K562 (cell line): Measurements from ENCODE around the gene SHISA9. TPM values are rescaled to one million over a fixed set of nuclear protein-coding genes. Genes with fewer than 3 reads are reported as not detected.

Experiments used
- ATAC-seq: fragments of 200-7000 bp; cut with Tn5 transposase; 3 replicates; pipeline ENCODE4 v1.9.1; 2020; ENCODE audit warnings: moderate library complexity
- BruUV-seq: library from RNA; stranded (reverse); fragments of 400-500 nt; replicated peaks from 2 replicates; lab custom pipeline; 2021; lab: Mats Ljungman, UMichigan
- CTCF ChIA-PET: fragments of 300-600 bp; formaldehyde crosslinking; extraction: SDS; loops from one replicate; lab custom pipeline; 2021; ENCODE audit warnings: low intra/inter-chr PET ratio; lab: Yijun Ruan, JAX
- POLR2A ChIA-PET: fragments of 300-600, 350-650 bp; sonication (Branson Sonifier 250); formaldehyde crosslinking; extraction: SDS; loops from one replicate; lab custom pipeline; 2021; ENCODE audit warnings: antibody characterized with exemption, inconsistent platforms; lab: Yijun Ruan, JAX
- DNase-seq, 4 experiments: peaks; one replicate each; pipeline versions ENCODE4 v3.0.0 to v3.0.0-alpha.2; 2011 to 2018; ENCODE audit warnings: low spot score in 3 of 4, mixed read lengths in 3 of 4; ENCODE audit errors: extremely low read depth in 1 of 4
- FAIRE-seq: peaks from 2 replicates; lab custom pipeline; 2011; peaks lifted over from hg19 to GRCh38; lab: Jason Lieb, UNC
- H2AFZ ChIP-seq: 2 replicates; pipeline ENCODE4 v1.6.0; 2011; ENCODE audit warnings: low read depth, low read length, control low read depth, inconsistent platforms
- H3K27ac ChIP-seq: fragments of 200-600 bp; 3 replicates; pipeline ENCODE4 v1.8.0; 2011; ENCODE audit warnings: low read depth, mild to moderate bottlenecking, control low read depth, inconsistent platforms, low read length, moderate library complexity, mixed read lengths; ENCODE audit errors: extremely low read depth
- H3K27me3 ChIP-seq, 2 experiments: fragments of 300-600 bp in 1 of 2; 2 replicates in 1 of 2; 3 replicates in 1 of 2; pipeline versions ENCODE4 v1.6.0 to v1.8.0; 2011; ENCODE audit warnings: inconsistent platforms in 2 of 2, low read length in 2 of 2, mild to moderate bottlenecking in 1 of 2, mixed read lengths in 1 of 2, moderate library complexity in 1 of 2; ENCODE audit not compliant: control insufficient read depth in 2 of 2, insufficient read depth in 2 of 2
- H3K36me3 ChIP-seq: fragments of 300-600 bp; 3 replicates; pipeline ENCODE4 v1.8.0; 2011; ENCODE audit warnings: mild to moderate bottlenecking, low read length, inconsistent platforms; ENCODE audit not compliant: control insufficient read depth, insufficient read depth
- H3K4me1 ChIP-seq, 2 experiments: fragments of 200-600 bp in 1 of 2; replicated peaks in 1 of 2; 2 replicates in 1 of 2; 3 replicates in 1 of 2; pipeline versions ENCODE4 v1.5.1 to v1.8.0; 2011; ENCODE audit warnings: inconsistent platforms in 2 of 2, low read length in 2 of 2, mild to moderate bottlenecking in 1 of 2, mixed read lengths in 1 of 2, moderate library complexity in 1 of 2; ENCODE audit not compliant: control insufficient read depth in 2 of 2, insufficient read depth in 2 of 2
- H3K4me2 ChIP-seq: 2 replicates; pipeline ENCODE4 v1.6.1; 2011; ENCODE audit warnings: low read length, control low read depth, inconsistent platforms, mixed read lengths; ENCODE audit not compliant: insufficient read depth
- H3K4me3 ChIP-seq: fragments of 200-600 bp; sonication (generic), shearing (Covaris generic); 2 replicates; pipeline ENCODE4 v1.5.1; 2016; ENCODE audit warnings: control low read depth, inconsistent platforms
- H3K79me2 ChIP-seq: fragments of 200-600 bp; 3 replicates; pipeline ENCODE4 v1.8.0; 2011; ENCODE audit warnings: low read length, inconsistent platforms; ENCODE audit not compliant: control insufficient read depth, insufficient read depth
- H3K9ac ChIP-seq, 2 experiments: 2 replicates each; pipeline versions ENCODE4 v1.6.0 to v1.6.1; 2011; ENCODE audit warnings: low read depth in 2 of 2, low read length in 2 of 2, control low read depth in 1 of 2, inconsistent platforms in 1 of 2, mild to moderate bottlenecking in 1 of 2, mixed read lengths in 1 of 2; ENCODE audit not compliant: insufficient read depth in 1 of 2
- H3K9me1 ChIP-seq: one replicate; pipeline ENCODE4 v1.6.0; 2011; ENCODE audit warnings: inconsistent platforms, mild to moderate bottlenecking, low read length, moderate library complexity; ENCODE audit not compliant: control insufficient read depth, insufficient read depth
- H3K9me3 ChIP-seq: replicated peaks from 2 replicates; pipeline ENCODE4 v1.5.1; 2011; ENCODE audit warnings: low read depth, low read length, inconsistent platforms; ENCODE audit not compliant: control insufficient read depth, insufficient read depth
- H4K20me1 ChIP-seq: replicated peaks from 2 replicates; pipeline ENCODE4 v1.6.1; 2011; ENCODE audit warnings: low read length, inconsistent platforms, mixed read lengths; ENCODE audit not compliant: control insufficient read depth, insufficient read depth
- CHD2 ChIP-seq: IDR thresholded peaks from 2 replicates; pipeline ENCODE4 v1.6.1; 2011; ENCODE audit warnings: low read depth, low read length
- MCM7 ChIP-seq, 2 experiments: fragments of 450-650 bp; IDR thresholded peaks; 2 replicates each; pipeline ENCODE4 v1.6.1; 2016 to 2018
- POLR2H ChIP-seq: IDR thresholded peaks from 2 replicates; pipeline ENCODE4 v1.6.1; 2016; ENCODE audit warnings: missing genetic modification characterization, low read depth, mild to moderate bottlenecking, control low read depth, missing compliant biosample characterization, moderate library complexity
- RBM22 ChIP-seq: fragments of 200-400 bp; formaldehyde crosslinking; IDR thresholded peaks from 2 replicates; pipeline ENCODE4 v1.6.1; 2018; ENCODE audit warnings: low read length, low read depth; ENCODE audit not compliant: poor library complexity, severe bottlenecking
- RHOXF2B ChIP-seq: fragments of 250-450 bp; sonication (Bioruptor Pico); conservative IDR thresholded peaks from 2 replicates; pipeline ENCODE4 v1.5.1; 2021
- YBX1 ChIP-seq: fragments of 450-650 bp; IDR thresholded peaks from 2 replicates; pipeline ENCODE4 v1.7.1; 2016; ENCODE audit warnings: mild to moderate bottlenecking
- ZNF57 ChIP-seq: fragments of 450-650 bp; formaldehyde crosslinking; IDR thresholded peaks from 2 replicates; pipeline ENCODE4 v1.4.0; 2020; ENCODE audit warnings: mild to moderate bottlenecking, moderate library complexity
- ZNF764 ChIP-seq: fragments of 250-450 bp; sonication (Bioruptor Pico); IDR thresholded peaks from 2 replicates; pipeline ENCODE4 v1.4.0; 2020; ENCODE audit warnings: low read depth, mild to moderate bottlenecking, moderate library complexity
- WGBS: fragments of 100-300 bp; shearing (Covaris generic); methylation state at CpG from one replicate; pipeline ENCODE4 v1.1.6; 2016; ENCODE audit warnings: low coverage, mixed read lengths; ENCODE audit not compliant: insufficient coverage; ENCODE audit errors: missing lambda C conversion rate; 5-methylcytosine and 5-hydroxymethylcytosine counted together
- in situ Hi-C: fragments of 300-500 bp; cut with MboI; formaldehyde crosslinking; loops from 4 replicates; pipeline ENCODE4 v1.15.0; 2018; ENCODE audit warnings: inconsistent platforms, mixed read lengths
- intact Hi-C: fragments of 100-400 bp; cut with micrococcal nuclease; formaldehyde crosslinking; loops from 2 replicates; pipeline ENCODE4 v1.14.2; 2022
- polyA plus RNA-seq, 8 experiments: library from polyadenylated mRNA; depleted of rRNA in 4 of 8; stranded (reverse) in 5 of 8; unstranded in 3 of 8; fragments of >200 nt; fragmentation: Nextera tagmentation in 2 of 8; fragmentation: Illumina TruSeq in 1 of 8; extraction: Ambion mirVana in 2 of 8; extraction: Trizol in 1 of 8; gene quantifications; 2 replicates each; pipeline versions ENCODE4 v1.2.1 to v1.2.3, GENCODE V29; 2011 to 2014; ENCODE audit warnings: inconsistent platforms in 1 of 8, missing spikeins in 1 of 8
- total RNA-seq, 7 experiments: library from RNA; depleted of rRNA in 6 of 7; stranded (reverse); fragments of >200 nt in 6 of 7; fragmentation: Illumina TruSeq in 2 of 7; extraction: Trizol in 2 of 7; gene quantifications; 2 replicates each; pipeline versions ENCODE4 v1.2.1 to v1.2.3, GENCODE V29; 2011 to 2021; ENCODE audit warnings: low replicate concordance in 1 of 7
- TF ChIP-seq, protein P1 (sequence below), 2 experiments: fragments of 450-650 bp in 1 of 2; sonication (generic) in 1 of 2; formaldehyde crosslinking in 1 of 2; IDR thresholded peaks; 2 replicates each; pipeline versions ENCODE4 v1.7.1 to v1.9.0; 2016 to 2022; ENCODE audit warnings: inconsistent platforms in 1 of 2, mild to moderate bottlenecking in 1 of 2, missing genetic modification reagents in 1 of 2
- TF ChIP-seq, protein P2 (sequence below): sonication (generic); formaldehyde crosslinking; IDR thresholded peaks from 2 replicates; pipeline ENCODE4 v1.5.0; 2020; ENCODE audit warnings: missing genetic modification reagents

The SHISA9 gene
- total and polyA plus RNA-seq, 9 of the 15 experiments (the other 6 are each of a cell fraction or from before 2014, with no cell fraction given) = under 0.01 to 0.16 (median 0.01) TPM; not detected in 6

DNA sequence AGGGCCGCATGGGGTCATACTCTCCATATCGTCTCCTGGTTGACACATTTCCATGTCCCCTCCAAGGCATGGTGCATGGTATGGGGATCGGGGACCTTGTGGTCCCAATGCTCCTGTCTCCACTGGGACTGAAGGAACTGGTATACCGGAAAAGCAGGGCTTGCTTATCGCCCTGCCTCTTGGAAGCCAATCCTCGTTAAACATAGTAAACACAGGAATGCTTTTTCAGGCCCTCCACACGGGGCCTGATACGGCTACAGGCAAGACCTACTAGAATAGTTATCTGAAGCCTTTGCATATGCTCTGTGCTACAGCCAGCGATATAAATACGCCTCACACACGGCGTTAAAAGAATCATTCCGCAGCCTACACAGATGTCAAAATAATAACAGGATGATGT is 159.5 kb downstream of the SHISA9 start:
- H3K9me3 ChIP-seq = no peaks in the 10 kb centered on the region
- no peaks in the 10 kb centered on the region for H3K79me2 ChIP-seq
- TF ChIP-seq MCM7 (IDR thresholded peaks at IDR 0.05) = no peak
- TF ChIP-seq, protein P1, sequence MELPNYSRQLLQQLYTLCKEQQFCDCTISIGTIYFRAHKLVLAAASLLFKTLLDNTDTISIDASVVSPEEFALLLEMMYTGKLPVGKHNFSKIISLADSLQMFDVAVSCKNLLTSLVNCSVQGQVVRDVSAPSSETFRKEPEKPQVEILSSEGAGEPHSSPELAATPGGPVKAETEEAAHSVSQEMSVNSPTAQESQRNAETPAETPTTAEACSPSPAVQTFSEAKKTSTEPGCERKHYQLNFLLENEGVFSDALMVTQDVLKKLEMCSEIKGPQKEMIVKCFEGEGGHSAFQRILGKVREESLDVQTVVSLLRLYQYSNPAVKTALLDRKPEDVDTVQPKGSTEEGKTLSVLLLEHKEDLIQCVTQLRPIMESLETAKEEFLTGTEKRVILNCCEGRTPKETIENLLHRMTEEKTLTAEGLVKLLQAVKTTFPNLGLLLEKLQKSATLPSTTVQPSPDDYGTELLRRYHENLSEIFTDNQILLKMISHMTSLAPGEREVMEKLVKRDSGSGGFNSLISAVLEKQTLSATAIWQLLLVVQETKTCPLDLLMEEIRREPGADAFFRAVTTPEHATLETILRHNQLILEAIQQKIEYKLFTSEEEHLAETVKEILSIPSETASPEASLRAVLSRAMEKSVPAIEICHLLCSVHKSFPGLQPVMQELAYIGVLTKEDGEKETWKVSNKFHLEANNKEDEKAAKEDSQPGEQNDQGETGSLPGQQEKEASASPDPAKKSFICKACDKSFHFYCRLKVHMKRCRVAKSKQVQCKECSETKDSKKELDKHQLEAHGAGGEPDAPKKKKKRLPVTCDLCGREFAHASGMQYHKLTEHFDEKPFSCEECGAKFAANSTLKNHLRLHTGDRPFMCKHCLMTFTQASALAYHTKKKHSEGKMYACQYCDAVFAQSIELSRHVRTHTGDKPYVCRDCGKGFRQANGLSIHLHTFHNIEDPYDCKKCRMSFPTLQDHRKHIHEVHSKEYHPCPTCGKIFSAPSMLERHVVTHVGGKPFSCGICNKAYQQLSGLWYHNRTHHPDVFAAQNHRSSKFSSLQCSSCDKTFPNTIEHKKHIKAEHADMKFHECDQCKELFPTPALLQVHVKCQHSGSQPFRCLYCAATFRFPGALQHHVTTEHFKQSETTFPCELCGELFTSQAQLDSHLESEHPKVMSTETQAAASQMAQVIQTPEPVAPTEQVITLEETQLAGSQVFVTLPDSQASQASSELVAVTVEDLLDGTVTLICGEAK (IDR thresholded peaks at IDR 0.05) = no peak
- TF ChIP-seq, protein P1 (CRISPR knock-in tag; IDR thresholded peaks at IDR 0.05) = no peak
- no peak for TF ChIP-seq ZNF57 (CRISPR knock-in tag)
- no peak for TF ChIP-seq YBX1
- no peak for TF ChIP-seq ZNF764
- TF ChIP-seq POLR2H (tag) = no peak
- TF ChIP-seq, protein P2, sequence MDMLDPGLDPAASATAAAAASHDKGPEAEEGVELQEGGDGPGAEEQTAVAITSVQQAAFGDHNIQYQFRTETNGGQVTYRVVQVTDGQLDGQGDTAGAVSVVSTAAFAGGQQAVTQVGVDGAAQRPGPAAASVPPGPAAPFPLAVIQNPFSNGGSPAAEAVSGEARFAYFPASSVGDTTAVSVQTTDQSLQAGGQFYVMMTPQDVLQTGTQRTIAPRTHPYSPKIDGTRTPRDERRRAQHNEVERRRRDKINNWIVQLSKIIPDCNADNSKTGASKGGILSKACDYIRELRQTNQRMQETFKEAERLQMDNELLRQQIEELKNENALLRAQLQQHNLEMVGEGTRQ (CRISPR knock-in tag) = no peak
- no peak for TF ChIP-seq RHOXF2B
- no peak for TF ChIP-seq CHD2
- TF ChIP-seq RBM22 = no peak
- no peak overlapping the region for H2AFZ ChIP-seq
- POLR2A ChIA-PET = no interaction called here
- no peak overlapping the region for H3K4me3 ChIP-seq
- FAIRE-seq = no peak
- no peak overlapping the region for H3K9ac ChIP-seq
- H3K4me1 ChIP-seq = no peaks in the 10 kb centered on the region
- H3K36me3 ChIP-seq = no peaks in the 10 kb centered on the region
- H4K20me1 ChIP-seq = no peaks in the 10 kb centered on the region
- 0% methylated on average over 13 of the region's 13 CpGs for WGBS
- no TSS peak for BruUV-seq
- no peaks in the 10 kb centered on the region for H3K9me1 ChIP-seq
- no peak overlapping the region for H3K4me2 ChIP-seq
- no peaks in the 10 kb centered on the region; a peak in 2 of 5 replicates for H3K27me3 ChIP-seq
- in situ Hi-C loops = no loop called here
- no peak overlapping the region for H3K27ac ChIP-seq
- intact Hi-C loops = no loop called here
- CTCF ChIA-PET = no interaction called here
- no peak for DNase-seq
- ATAC-seq = no peak
